TTC549 (cell line): ENCODE results near the gene CACNA1H.

Experiments
- FAIRE-seq: peaks from 2 replicates; lab custom pipeline; 2012; peaks lifted over from hg19 to GRCh38; lab: Jason Lieb, UNC

The CACNA1H gene

GRCh38 chr16:1158456-1159324 lies 5.8 kb downstream of the CACNA1H start:
- FAIRE-seq = no peak

DNA sequence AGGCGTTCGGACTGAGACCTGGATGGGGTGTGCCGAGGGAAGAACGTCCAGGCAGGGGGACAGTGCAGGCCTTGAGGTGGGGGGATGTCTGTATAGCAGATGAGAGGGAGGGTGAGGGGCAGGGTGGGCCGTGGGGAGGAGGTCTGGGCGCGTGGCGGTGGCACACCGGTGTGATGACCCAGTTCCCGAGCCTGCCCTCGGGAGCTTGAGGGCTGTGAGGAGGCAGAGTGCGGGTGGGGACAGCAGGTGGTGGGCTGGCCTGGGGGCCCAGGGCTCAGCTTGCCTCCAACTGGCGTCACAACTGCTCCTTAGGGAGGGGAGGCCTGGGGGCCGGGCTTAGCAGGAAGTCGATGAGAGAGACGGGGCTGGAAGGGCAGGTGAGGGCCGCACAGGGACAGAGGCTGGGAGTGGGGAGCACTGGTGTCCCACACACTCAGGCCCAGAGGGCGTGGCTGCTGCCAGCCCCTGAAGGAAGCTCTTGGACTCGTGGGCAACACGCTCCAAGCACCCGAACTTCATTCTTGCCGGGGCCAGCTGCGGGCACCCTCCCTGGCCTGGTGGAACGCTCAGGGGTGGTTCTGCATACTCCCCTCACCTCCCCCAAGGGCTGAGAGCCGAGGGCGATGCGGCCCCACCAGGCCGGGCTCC lies 6.5 kb downstream of the CACNA1H start:
- FAIRE-seq = no peak

- FAIRE-seq = no peak
These were observed 7.3 kb downstream of the CACNA1H start for GRCh38 chr16:1159973-1160772.

DNA sequence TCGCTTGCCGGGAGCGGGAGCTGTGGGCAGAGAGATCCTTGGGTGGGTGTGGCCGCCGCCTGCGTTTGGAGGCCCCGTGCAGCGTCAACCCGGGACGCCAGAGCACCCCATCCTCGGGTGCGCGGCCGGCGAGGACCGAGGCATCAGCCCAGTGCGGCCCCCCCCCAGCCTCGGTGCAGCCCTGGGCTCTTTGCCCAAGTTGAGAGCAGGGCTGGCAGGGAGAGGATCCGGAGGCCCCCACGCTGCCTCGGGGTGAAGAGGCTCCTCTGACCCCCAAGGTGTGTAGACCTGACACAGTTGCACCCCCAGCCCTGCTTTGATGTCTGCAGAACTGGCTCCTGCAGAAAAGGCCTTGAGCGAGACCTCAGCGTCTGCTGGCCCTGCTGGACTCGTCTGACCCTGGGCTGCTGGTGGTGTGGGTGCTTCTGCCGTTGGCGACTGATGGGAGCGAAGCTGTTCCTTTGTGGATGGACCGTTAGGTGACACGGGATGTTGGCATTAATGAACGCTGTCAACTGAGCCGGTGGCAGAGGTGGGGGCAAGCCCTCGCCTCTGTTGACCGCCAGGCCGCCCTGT lies 8.0 kb downstream of the CACNA1H start:
- FAIRE-seq = no peak

DNA sequence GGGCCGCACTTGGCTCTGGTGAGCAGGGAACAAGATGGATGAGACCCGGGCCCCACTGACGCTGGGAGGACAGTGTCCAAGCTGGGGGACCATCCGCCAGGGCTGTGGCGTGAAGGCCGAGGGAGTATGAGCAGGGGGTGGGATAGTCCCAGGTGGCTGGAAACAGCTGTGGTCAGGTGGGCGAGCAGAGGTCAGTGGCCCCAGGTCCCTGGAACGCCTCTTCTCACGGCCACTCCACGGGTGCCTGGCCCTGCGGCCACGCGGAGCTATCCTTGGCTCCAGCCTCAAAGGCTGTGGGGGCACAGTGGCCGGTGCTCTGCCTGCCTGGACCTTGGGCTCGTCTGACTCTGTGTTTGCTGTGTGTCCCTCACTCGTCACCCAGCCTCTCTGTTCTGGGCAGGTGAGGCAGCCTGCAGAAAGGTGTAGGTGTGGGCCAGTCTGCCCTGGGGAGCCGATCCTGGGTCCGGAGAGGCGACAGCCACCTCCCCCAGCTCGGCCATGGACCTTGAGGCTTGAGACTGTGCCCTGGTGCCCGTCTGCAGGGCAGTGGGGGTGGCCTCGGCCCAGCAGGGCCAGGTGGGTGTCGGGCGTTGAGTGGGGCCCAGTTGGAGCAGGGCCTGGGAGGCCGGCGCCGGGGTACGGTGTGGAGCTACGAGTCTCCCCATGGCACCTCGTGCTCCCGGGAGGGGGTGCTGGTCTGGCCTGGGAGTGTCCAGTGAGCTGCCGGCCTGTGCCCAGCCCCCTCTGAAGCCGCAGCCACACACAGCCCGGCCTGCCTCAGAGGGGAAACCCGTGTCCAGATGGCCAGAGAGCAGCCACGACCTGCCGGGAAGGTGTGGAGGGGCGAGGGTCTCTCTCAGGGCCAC lies 10.0 kb downstream of the CACNA1H start:
- FAIRE-seq = no peak

GRCh38 chr16:1163567-1164055 lies 10.7 kb downstream of the CACNA1H start:
- no peak for FAIRE-seq

DNA sequence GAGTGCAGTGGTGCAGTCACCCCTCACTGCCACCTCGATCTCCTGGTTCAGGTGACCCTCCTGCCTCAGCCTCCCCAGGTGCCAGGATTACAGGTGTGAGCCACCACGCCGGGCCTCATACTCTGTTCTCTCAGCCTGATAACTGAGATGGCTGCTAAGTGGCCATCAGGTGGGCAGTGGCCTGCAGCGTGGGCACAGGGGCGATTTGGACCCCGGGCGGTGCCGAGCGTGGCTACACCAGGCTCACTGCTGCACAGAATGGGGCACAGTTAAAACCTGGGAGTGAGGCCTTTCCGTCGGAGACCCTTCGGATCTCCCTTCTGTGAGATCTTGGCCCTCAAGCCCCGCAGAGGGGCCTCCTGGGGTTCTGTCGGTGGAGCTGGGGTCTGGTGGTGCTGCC lies 11.5 kb downstream of the CACNA1H start:
- no peak for FAIRE-seq

DNA sequence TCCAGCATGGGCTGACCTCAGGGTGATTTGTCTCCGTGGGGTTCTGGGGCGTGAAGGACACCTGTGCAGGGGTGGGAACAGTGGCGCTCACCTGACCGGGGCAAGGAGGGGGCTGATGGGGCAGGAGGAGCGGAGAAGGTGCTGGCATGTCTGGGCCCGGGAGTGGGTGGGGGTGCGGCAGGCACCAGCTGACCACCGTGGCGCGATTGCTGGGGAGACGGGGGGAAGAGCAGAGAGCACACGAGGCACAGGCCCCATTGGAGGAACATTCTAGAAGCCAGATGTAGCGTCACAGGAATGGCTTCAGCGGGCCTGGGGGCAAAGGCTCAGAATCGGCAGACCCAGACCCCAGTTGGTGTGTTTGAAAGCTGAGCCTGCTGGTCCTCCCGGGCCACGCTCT lies 12.1 kb downstream of the CACNA1H start:
- FAIRE-seq = no peak

DNA sequence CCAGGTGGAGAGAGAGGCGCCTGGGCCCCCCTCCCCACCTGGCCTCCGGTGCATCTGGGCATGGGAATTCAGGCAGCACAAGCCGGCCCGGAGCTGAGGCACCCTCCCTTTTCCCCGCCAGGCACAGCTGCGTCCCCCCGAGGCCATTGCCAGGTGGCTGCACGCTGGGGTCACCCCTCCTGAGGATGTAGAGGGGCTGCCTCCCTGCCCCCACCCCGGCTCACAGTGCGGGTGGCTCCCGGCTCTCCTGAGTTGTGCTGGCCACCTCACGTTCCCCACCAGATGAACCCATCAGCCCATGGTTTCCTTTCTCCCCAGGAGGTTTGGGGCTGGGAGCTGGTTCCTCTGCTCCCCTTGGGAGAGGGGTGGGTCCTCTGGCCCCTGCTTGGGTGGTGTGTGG lies 12.6 kb downstream of the CACNA1H start:
- no peak for FAIRE-seq

DNA sequence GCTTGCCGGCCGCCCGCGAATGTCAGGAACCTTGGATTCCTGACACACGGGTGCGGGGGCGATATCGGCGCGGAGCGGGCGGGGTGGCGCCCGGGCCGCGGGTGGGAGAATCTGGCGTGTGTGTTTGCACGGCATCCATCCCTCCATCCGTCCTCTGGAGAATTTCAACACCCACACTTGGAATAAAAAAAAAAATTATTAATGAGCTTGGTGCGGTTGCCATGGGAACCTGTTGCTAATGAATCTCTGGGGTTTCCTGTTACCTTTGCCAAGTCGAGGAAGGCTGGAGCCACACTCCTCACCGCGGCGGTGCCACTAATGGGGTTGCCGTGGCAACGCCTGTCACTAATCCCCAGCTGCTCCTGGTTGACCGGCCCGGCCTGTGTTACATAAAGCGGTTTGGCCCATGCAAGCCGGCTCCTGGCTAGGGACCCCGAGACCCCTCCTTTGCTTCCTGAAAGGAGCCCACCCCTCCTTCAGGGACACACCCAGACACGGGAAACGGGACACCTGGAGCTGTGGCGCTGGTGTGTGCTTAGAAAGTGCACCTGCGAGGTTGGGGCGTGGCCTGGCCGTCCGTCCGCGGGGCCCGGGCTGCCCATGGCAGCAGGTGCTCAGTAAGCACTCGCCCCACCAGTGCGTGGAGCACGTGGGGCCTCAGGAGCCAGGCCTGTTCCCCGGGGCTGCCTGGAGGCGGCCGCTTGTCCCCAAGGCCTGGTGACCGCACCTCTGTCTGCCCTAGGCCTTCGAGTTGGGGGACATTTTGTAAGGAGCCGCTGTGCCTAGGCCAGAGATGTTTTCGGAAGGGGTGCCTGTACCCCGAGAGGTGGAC lies 14.6 kb downstream of the CACNA1H start:
- FAIRE-seq = no peak

DNA sequence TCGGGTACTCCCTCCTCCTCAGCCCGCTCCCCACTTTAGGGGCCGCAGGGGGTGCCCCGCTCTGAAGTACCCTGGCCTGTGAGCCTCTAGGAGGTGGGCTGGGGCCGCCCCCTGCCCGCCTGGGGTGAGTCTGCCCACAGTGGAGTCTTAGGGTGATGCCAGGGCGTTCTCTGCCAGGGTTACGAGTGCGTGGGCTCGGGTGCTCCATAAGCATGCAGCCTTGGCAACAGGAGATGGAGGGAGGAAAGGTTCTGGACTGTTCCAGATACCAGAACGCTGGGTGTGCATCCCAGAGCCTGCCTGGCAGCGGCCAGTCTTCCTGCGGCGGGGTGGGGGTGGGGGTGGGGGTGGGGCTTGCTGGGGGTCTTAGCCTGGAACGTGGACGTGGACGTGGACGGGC lies 15.9 kb downstream of the CACNA1H start:
- FAIRE-seq = no peak

- FAIRE-seq = no peak
These were observed 16.6 kb downstream of the CACNA1H start for GRCh38 chr16:1169285-1170075.

- FAIRE-seq = no peak
These were observed 17.1 kb downstream of the CACNA1H start for GRCh38 chr16:1170076-1170418.

GRCh38 chr16:1171001-1171400 lies 18.1 kb downstream of the CACNA1H start:
- no peak for FAIRE-seq

DNA sequence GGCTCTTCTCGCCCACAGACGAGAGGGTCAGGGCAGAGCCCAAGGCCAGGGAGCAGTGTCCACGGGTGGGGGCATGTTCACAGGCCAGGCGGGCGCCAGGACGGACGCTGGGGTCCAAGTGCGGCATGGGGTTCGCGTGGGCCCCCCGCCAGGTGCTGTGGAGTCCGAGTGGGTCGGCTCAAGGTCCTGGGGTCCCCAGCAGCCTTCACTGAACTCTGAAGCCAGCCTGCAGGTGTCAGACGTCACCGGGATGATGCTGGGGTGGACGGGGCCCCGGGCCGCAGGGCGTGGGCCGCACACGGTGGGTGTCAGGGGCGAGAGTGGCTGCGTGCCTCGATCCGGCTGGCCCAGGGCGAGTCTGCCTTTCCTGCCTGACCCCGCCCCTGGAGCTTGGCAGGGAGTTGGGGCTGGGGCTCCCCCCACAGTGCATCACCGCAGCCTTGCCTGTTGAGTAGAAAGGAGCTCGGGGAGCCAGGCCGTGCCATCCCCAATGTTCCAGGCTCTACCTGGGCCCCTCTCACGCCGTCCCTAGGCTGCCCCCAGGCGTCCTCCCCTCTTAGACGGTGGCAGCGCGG lies 19.0 kb downstream of the CACNA1H start:
- no peak for FAIRE-seq

DNA sequence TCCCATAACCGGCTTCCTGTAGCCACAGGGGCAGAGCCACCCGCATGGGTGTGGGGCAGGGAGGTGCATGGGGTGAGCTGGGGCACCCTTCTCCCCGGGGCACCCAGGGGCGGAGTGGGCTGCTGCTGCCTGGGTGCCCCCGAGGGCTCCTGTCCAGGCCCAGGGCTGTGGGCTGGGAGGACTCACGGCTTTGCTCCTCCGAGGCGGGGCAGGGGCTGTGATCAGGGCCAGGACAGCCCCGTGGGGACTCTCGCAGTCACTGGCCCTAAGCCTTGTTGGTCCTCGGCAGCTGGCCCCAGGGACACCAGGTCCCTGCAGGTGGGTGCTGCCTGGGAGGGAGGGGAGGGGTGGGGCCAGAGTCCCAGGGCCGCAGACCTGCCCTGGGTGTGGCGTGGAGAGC lies 19.7 kb downstream of the CACNA1H start:
- FAIRE-seq = no peak

- no peak for FAIRE-seq
These were observed 21.0 kb downstream of the CACNA1H start for GRCh38 chr16:1173788-1174451.

GRCh38 chr16:1174477-1175357 lies 21.8 kb downstream of the CACNA1H start:
- no peak for FAIRE-seq
